ENCODE results near the gene LRP1-AS.

Gene LRP1-AS

GRCh38 chr12:57158665-57159064, 11.2 kb upstream of the LRP1-AS start:
- DNase-seq = no peak

GRCh38 chr12:57158186-57158585, 10.8 kb upstream of the LRP1-AS start:
- no peak for DNase-seq

- no peak for DNase-seq
Observed at GRCh38 chr12:57157588-57158173, 10.3 kb upstream of the LRP1-AS start.

GRCh38 chr12:57156701-57157403, 9.4 kb upstream of the LRP1-AS start:
- DNase-seq = no peak

- no peak for DNase-seq
Observed at GRCh38 chr12:57154804-57155434, 7.5 kb upstream of the LRP1-AS start.

- DNase-seq = no peak
Observed at GRCh38 chr12:57154076-57154475, 6.7 kb upstream of the LRP1-AS start.

GRCh38 chr12:57153415-57153997, 6.1 kb upstream of the LRP1-AS start:
- no peak for DNase-seq

GRCh38 chr12:57152639-57153038, 5.2 kb upstream of the LRP1-AS start:
- DNase-seq = no peak

GRCh38 chr12:57151741-57152630, 4.6 kb upstream of the LRP1-AS start:
- no peak for DNase-seq

GRCh38 chr12:57150400-57151000, 3.1 kb upstream of the LRP1-AS start:
- no peak for DNase-seq

- DNase-seq = no peak
Observed at GRCh38 chr12:57149245-57149900, 2.0 kb upstream of the LRP1-AS start.

- no peak for DNase-seq
Observed at GRCh38 chr12:57148469-57149244, 1.2 kb upstream of the LRP1-AS start.

GRCh38 chr12:57146092-57146491, 1.3 kb downstream of the LRP1-AS start:
- DNase-seq = no peak

- DNase-seq = no peak
Observed at GRCh38 chr12:57145460-57146059, 1.9 kb downstream of the LRP1-AS start.

- no peak for DNase-seq
Observed at GRCh38 chr12:57143454-57143853, 4.0 kb downstream of the LRP1-AS start.

- DNase-seq = no peak
Observed at GRCh38 chr12:57142727-57143126, 4.7 kb downstream of the LRP1-AS start.

GRCh38 chr12:57142121-57142520, 5.3 kb downstream of the LRP1-AS start:
- DNase-seq = no peak

- DNase-seq = no peak
Observed at GRCh38 chr12:57141249-57141648, 6.2 kb downstream of the LRP1-AS start.

- DNase-seq = no peak
Observed at GRCh38 chr12:57139796-57140649, 7.4 kb downstream of the LRP1-AS start.
